GM12872 (cell line): ENCODE results near the gene PITPNM3.

Experiments used
- CTCF ChIP-seq: IDR thresholded peaks from 3 replicates; pipeline ENCODE4 v1.5.1; 2011; ENCODE audit warnings: low read depth, mild to moderate bottlenecking, low read length, moderate library complexity; ENCODE audit not compliant: insufficient read depth

Gene PITPNM3

GRCh38 chr17:6496640-6497441 lies 59.5 kb downstream of the PITPNM3 start:
- TF ChIP-seq CTCF, result no peak

GRCh38 chr17:6496116-6496481 lies 60.3 kb downstream of the PITPNM3 start:
- no peak for TF ChIP-seq CTCF

GRCh38 chr17:6495450-6496115 lies 60.8 kb downstream of the PITPNM3 start:
- no peak for TF ChIP-seq CTCF

- no peak for TF ChIP-seq CTCF
Measured at GRCh38 chr17:6494239-6494941, 62.0 kb downstream of the PITPNM3 start.

- no peak for TF ChIP-seq CTCF
Measured at GRCh38 chr17:6492892-6493674, 63.3 kb downstream of the PITPNM3 start.

- no peak for TF ChIP-seq CTCF
Measured at GRCh38 chr17:6491071-6491700, 65.2 kb downstream of the PITPNM3 start.
